PC-3 (cell line): ENCODE measurements around the gene PADI4.

Source experiments
- EZH2 ChIP-seq: fragments of 300-600 bp; sonication (generic); IDR thresholded peaks from one replicate; pipeline ENCODE4 v1.6.1; 2017; ENCODE audit warnings: antibody characterized with exemption, mild to moderate bottlenecking, low read length; ENCODE audit not compliant: unreplicated experiment
- EZH2phosphoT487 ChIP-seq: fragments of 300-600 bp; sonication (generic); IDR thresholded peaks from 2 replicates; pipeline ENCODE4 v1.6.1; 2018; ENCODE audit warnings: mild to moderate bottlenecking, antibody characterized with exemption, low read length, borderline replicate concordance
- TF ChIP-seq, protein P1 (sequence below): fragments of 300-600 bp; sonication (generic); conservative IDR thresholded peaks from 2 replicates; pipeline ENCODE4 v1.5.1; 2017; ENCODE audit warnings: antibody characterized with exemption, low read depth, mild to moderate bottlenecking, low read length

DNA sequence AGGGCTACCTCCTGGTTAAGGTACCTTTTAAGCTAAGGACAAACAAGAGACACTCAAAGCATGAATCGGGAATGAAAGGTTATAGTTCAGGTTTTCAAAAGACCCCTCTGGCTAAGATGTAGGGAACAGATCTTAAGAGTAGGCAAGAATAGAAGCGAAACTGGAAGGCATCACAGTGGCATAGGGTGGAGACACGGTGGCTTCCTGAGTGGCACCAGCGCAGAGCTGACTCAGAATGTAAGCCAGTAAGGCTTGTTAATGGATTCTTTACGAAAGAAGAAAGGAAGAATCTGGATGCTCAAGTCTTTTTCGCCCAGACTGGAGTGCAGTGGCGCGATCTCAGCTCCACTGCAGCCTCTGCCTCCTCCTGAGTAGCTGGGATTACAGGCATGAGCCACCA lies 85.2 kb downstream of the PADI4 start:
- TF ChIP-seq, protein P1, sequence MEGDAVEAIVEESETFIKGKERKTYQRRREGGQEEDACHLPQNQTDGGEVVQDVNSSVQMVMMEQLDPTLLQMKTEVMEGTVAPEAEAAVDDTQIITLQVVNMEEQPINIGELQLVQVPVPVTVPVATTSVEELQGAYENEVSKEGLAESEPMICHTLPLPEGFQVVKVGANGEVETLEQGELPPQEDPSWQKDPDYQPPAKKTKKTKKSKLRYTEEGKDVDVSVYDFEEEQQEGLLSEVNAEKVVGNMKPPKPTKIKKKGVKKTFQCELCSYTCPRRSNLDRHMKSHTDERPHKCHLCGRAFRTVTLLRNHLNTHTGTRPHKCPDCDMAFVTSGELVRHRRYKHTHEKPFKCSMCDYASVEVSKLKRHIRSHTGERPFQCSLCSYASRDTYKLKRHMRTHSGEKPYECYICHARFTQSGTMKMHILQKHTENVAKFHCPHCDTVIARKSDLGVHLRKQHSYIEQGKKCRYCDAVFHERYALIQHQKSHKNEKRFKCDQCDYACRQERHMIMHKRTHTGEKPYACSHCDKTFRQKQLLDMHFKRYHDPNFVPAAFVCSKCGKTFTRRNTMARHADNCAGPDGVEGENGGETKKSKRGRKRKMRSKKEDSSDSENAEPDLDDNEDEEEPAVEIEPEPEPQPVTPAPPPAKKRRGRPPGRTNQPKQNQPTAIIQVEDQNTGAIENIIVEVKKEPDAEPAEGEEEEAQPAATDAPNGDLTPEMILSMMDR, result no peak
- TF ChIP-seq EZH2phosphoT487 (no peak), EZH2 (no peak)
